B cell (primary cell): ENCODE measurements around the gene BTBD6. TPM values are rescaled to one million over a fixed set of nuclear protein-coding genes. Genes with fewer than 3 reads are reported as not detected.

ENCODE experiments used
- ATAC-seq: fragments of 200-7000 bp; cut with Tn5 transposase; one replicate; pipeline ENCODE4 v1.10.0; 2021; ENCODE audit warnings: low read depth, mild to moderate bottlenecking, moderate number of reproducible peaks, moderate library complexity
- CTCF ChIA-PET: fragments of 350-600 bp; sonication (Branson Sonifier 250); formaldehyde crosslinking; loops from one replicate; lab custom pipeline; 2021; ENCODE audit warnings: antibody characterized with exemption, inconsistent platforms; lab: Charles Lee
- POLR2A ChIA-PET: fragments of 350-600 bp; sonication (Branson Sonifier 250); formaldehyde crosslinking; loops from one replicate; lab custom pipeline; 2021; ENCODE audit warnings: antibody characterized with exemption; lab: Charles Lee
- DNase-seq: peaks from one replicate; pipeline ENCODE4 v3.0.0; 2013
- H2AFZ ChIP-seq: 2 replicates; pipeline ENCODE4 v1.6.1; 2012; ENCODE audit warnings: mild to moderate bottlenecking, low read depth, low read length; ENCODE audit not compliant: insufficient read depth, poor library complexity, severe bottlenecking
- H3K27ac ChIP-seq, 2 donors: 1 replicate in 1 of 2; 2 replicates in 1 of 2; pipeline ENCODE4 v1.5.1; 2012 to 2013; ENCODE audit warnings: low read length in 2 of 2, mild to moderate bottlenecking in 2 of 2, moderate library complexity in 1 of 2
- H3K27me3 ChIP-seq, 4 experiments: fragments of 200-600 bp in 1 of 4; sonication (generic) in 1 of 4; replicated peaks in 1 of 4; 1 replicate in 2 of 4; 2 replicates in 2 of 4; pipeline versions ENCODE4 v1.6.1 to v1.7.0; 2013 to 2016; ENCODE audit warnings: low read length in 3 of 4, mild to moderate bottlenecking in 2 of 4, mixed read lengths in 1 of 4, moderate library complexity in 1 of 4; ENCODE audit not compliant: insufficient read depth in 4 of 4, control insufficient read depth in 3 of 4; ENCODE audit errors: control extremely low read depth in 1 of 4
- H3K36me3 ChIP-seq, 2 experiments: replicated peaks in 1 of 2; 1 replicate in 1 of 2; 2 replicates in 1 of 2; pipeline versions ENCODE4 v1.6.1 to v1.7.1; 2013; ENCODE audit warnings: low read length in 1 of 2; ENCODE audit not compliant: insufficient read depth in 2 of 2, control insufficient read depth in 1 of 2; ENCODE audit errors: control extremely low read depth in 1 of 2, extremely low read depth in 1 of 2
- H3K4me1 ChIP-seq, 2 donors: fragments of 200-600 bp in 1 of 2; sonication (generic) in 1 of 2; 1 replicate in 1 of 2; 2 replicates in 1 of 2; pipeline versions ENCODE4 v1.5.1 to v1.6.1; 2013 to 2017; ENCODE audit warnings: low read length in 2 of 2; ENCODE audit not compliant: control insufficient read depth in 2 of 2, insufficient read depth in 2 of 2
- H3K4me2 ChIP-seq: replicated peaks from 2 replicates; pipeline ENCODE3; 2012; ENCODE audit warnings: mild to moderate bottlenecking, low read depth, low read length; ENCODE audit not compliant: poor library complexity, severe bottlenecking
- H3K4me3 ChIP-seq, 5 experiments: fragments of 200-600 bp in 1 of 5; sonication (generic) in 1 of 5; 1 replicate in 3 of 5; 2 replicates in 2 of 5; pipeline versions ENCODE4 v1.5.1 to v1.7.0; 2011 to 2016; ENCODE audit warnings: low read length in 4 of 5, mild to moderate bottlenecking in 4 of 5, low read depth in 2 of 5, control low read depth in 1 of 5, moderate library complexity in 1 of 5; ENCODE audit not compliant: insufficient read depth in 1 of 5; ENCODE audit errors: control extremely low read depth in 1 of 5, extremely low read depth in 1 of 5
- H3K79me2 ChIP-seq: fragments of 200-600 bp; sonication (generic); one replicate; pipeline ENCODE4 v1.6.0; 2016; ENCODE audit warnings: low read length; ENCODE audit not compliant: control insufficient read depth, insufficient read depth
- H3K9ac ChIP-seq: fragments of 200-600 bp; sonication (generic); 2 replicates; pipeline ENCODE4 v1.6.1; 2017; ENCODE audit warnings: mild to moderate bottlenecking, low read length, moderate library complexity
- H3K9me3 ChIP-seq, 3 donors: one replicate each; pipeline versions ENCODE4 v1.6.1 to v1.7.1; 2013; ENCODE audit warnings: low read length in 2 of 3; ENCODE audit not compliant: control insufficient read depth in 2 of 3, insufficient read depth in 1 of 3; ENCODE audit errors: control extremely low read depth in 1 of 3
- H4K20me1 ChIP-seq: 2 replicates; pipeline ENCODE4 v1.6.0; 2012; ENCODE audit warnings: mild to moderate bottlenecking, low read length; ENCODE audit not compliant: insufficient read depth, control insufficient read depth, poor library complexity, severe bottlenecking
- H3K27ac Mint-ChIP-seq: one replicate; pipeline ENCODE4 v1.8.0; 2021; ENCODE audit warnings: mixed read lengths
- H3K27me3 Mint-ChIP-seq: one replicate; pipeline ENCODE4 v1.8.0; 2021; ENCODE audit warnings: mixed read lengths
- H3K4me1 Mint-ChIP-seq: one replicate; pipeline ENCODE4 v1.8.0; 2021; ENCODE audit warnings: mixed read lengths
- H3K4me3 Mint-ChIP-seq: one replicate; pipeline ENCODE4 v1.8.0; 2021; ENCODE audit warnings: mixed read lengths
- H3K9me3 Mint-ChIP-seq: one replicate; pipeline ENCODE4 v1.8.0; 2022; ENCODE audit warnings: mixed read lengths; ENCODE audit not compliant: insufficient read depth
- CTCF ChIP-seq: fragments of 200-600 bp; IDR thresholded peaks from one replicate; pipeline ENCODE4 v1.8.0; 2022; ENCODE audit warnings: antibody characterized with exemption, mild to moderate bottlenecking
- EZH2 ChIP-seq: IDR thresholded peaks from 2 replicates; pipeline ENCODE4 v1.6.1; 2012; ENCODE audit warnings: borderline replicate concordance, low read depth, mild to moderate bottlenecking, moderate library complexity, low read length; ENCODE audit not compliant: insufficient read depth, poor library complexity, severe bottlenecking
- WGBS: methylation state at CpG from one replicate; pipeline ENCODE4 v1.1.5; 2013; ENCODE audit warnings: missing lambda C conversion rate; ENCODE audit not compliant: insufficient coverage; 5-methylcytosine and 5-hydroxymethylcytosine counted together
- intact Hi-C: fragments of 100-400 bp; cut with micrococcal nuclease; formaldehyde crosslinking; loops from one replicate; pipeline ENCODE4 v1.10.0; 2022
- polyA plus RNA-seq: library from polyadenylated mRNA; depleted of rRNA; stranded (reverse); fragments of >200 nt; gene quantifications from 2 replicates; pipeline ENCODE4 v1.2.3, GENCODE V29; 2012
- total RNA-seq, 2 donors: library from RNA; stranded (reverse); fragments of 120-200 nt in 1 of 2; gene quantifications; 1 replicate in 1 of 2; 2 replicates in 1 of 2; pipeline versions ENCODE4 v1.2.3 to v1.2.4, GENCODE V29; 2013 to 2022

BTBD6 gene
- total and polyA plus RNA-seq, 2 donors (not counting 1 experiment from before 2014, with no cell fraction given): 33.4 to 36.1 TPM

DNA sequence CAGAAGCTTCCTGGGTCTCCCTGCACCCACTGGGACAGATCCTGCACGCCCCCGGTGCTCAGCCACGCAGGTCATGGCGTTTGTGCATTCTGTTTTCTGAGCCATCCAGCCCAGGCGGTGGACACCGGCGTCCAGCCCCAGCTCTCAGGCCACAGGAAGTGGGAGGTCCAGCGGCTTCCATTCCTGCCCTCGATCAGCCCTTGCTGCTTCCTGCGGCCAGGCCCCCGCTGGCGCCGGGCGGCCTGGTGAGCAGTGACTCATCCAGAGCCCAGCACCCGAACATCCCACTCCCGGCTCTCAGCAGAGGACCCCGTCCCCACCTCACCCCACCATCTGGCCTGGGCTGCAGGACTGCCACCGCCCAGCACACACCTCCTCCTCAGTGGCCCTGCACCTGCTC lies 49.2 kb upstream of the BTBD6 start:
- H3K9me3 ChIP-seq: peaks cover 0 to 18% (median 0%) of the 10 kb centered on the region in 3 donors
- no peak overlapping the region for H3K4me3 Mint-ChIP-seq
- ATAC-seq (no peak), DNase-seq (no peak)
- CTCF ChIA-PET: no interaction called here
- H3K4me1 Mint-ChIP-seq: peaks cover 28% of the 10 kb centered on the region
- H3K27ac ChIP-seq: no peak overlapping the region
- POLR2A ChIA-PET: no interaction called here
- H3K4me2 ChIP-seq: no peak overlapping the region
- H3K27me3 ChIP-seq: peaks cover 0 to 93% (median 34%) of the 10 kb centered on the region in 4 experiments
- H3K27me3 Mint-ChIP-seq: peaks cover 37% of the 10 kb centered on the region
- no peaks in the 10 kb centered on the region for H4K20me1 ChIP-seq
- H3K27ac Mint-ChIP-seq: peak overlapping the region; percentile 80
- H3K9ac ChIP-seq: no peak overlapping the region
- intact Hi-C loops: no loop called here
- peaks cover 44 to 53% of the 10 kb centered on the region in 2 donors for H3K4me1 ChIP-seq
- H3K36me3 ChIP-seq: no peaks in the 10 kb centered on the region
- no peaks in the 10 kb centered on the region for H3K9me3 Mint-ChIP-seq
- H3K4me3 ChIP-seq: no peak overlapping the region
- WGBS: 58% methylated on average over 18 of the region's 18 CpGs
- no peak overlapping the region for H2AFZ ChIP-seq
- no peaks in the 10 kb centered on the region for H3K79me2 ChIP-seq
- no peak for TF ChIP-seq CTCF
- TF ChIP-seq EZH2: no peak

DNA sequence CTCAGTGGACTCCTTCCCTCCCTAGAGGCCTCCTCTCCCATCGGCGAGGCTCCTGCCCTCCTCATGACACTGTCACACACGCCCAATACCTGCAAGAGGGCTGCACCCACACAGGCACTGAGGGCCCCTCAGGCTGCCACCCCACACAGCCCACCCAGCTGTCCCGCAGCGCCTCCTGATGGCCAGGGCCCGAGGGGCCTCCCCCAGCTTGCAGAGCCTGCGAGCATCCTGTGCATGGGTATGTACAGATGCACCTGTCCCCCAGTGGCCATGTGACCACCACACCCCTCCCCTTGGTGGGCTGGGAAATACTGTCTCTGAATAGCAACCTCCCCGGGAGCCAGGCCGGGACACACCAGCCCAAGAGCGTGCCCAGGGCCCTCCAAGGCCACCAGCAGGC lies 48.3 kb upstream of the BTBD6 start:
- ChIA-PET POLR2A (interaction anchor here (0.5 kb wide), 2 partner anchors 154 to 286 kb away, joined by 3 to 4 read pairs; partner anchors contain the start of gene CRIP1), CTCF (no interaction called here)
- no peak overlapping the region for H3K4me3 ChIP-seq
- TF ChIP-seq CTCF (no peak), EZH2 (no peak)
- H3K36me3 ChIP-seq: no peaks in the 10 kb centered on the region
- Mint-ChIP-seq H3K9me3 (no peaks in the 10 kb centered on the region), H3K27me3 (peaks cover 30% of the 10 kb centered on the region), H3K4me1 (peaks cover 30% of the 10 kb centered on the region), H3K27ac (no peak overlapping the region), H3K4me3 (no peak overlapping the region)
- intact Hi-C loops: loop anchor here (5.0 kb wide), 3 partner anchors 108 to 327 kb away; partner anchors contain the start of genes TEDC1 and TMEM121
- 95% methylated on average over 9 of the region's 10 CpGs for WGBS
- H3K4me2 ChIP-seq: no peak overlapping the region
- no peak overlapping the region for H2AFZ ChIP-seq
- H3K27me3 ChIP-seq: peaks cover 0 to 83% (median 29%) of the 10 kb centered on the region in 4 experiments
- no peak for ATAC-seq
- no peaks in the 10 kb centered on the region for H4K20me1 ChIP-seq
- H3K9ac ChIP-seq: no peak overlapping the region
- H3K79me2 ChIP-seq: no peaks in the 10 kb centered on the region
- no peak for DNase-seq
- peaks cover 0 to 18% (median 0%) of the 10 kb centered on the region in 3 donors for H3K9me3 ChIP-seq
- no peak overlapping the region for H3K27ac ChIP-seq
- H3K4me1 ChIP-seq: peaks cover 38 to 52% of the 10 kb centered on the region in 2 donors
